ENCODE data around the gene ARID1B.

GRCh38 chr6:156781861-156782631, 4.9 kb downstream of the ARID1B start:
- no peak for TF ChIP-seq CTCF (conservative IDR thresholded peaks at IDR 0.05; ENCODE audit: low read length)
- no peak for TF ChIP-seq EZH2phosphoT487 (IDR thresholded peaks at IDR 0.05; ENCODE audit: borderline replicate concordance, low read depth, low read length)

All from OCI-LY7 (cell line).